ENCODE results near the gene CCDC7. TPM values are rescaled to one million over a fixed set of nuclear protein-coding genes. Genes with fewer than 3 reads are reported as not detected.

Gene CCDC7
- total and polyA plus RNA-seq, 10 of the 15 experiments (the other 5 are each of a cell fraction or from before 2014, with no cell fraction given) = 1.8 to 5.6 (median 3.4) TPM

DNA sequence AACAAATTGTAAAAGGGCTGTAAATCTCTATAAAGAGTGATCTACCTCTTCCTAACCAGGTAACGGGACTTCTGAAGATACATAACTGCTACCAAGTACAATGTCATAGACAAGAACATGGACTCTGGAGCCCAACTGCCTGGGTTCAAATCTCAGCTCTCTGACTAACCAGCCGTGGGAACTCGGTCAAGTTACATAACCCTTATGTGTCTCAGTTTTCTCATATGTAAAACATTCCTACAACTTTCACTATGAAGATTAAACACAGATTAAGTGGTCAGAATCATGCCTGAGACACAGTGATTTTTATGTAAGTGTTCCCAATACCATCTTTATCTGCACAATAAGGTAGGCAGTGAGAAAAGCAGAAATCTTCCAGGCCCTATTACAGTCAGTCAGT lies 459.5 kb downstream of the CCDC7 start (continued):
- TF ChIP-seq CUX1 (IDR thresholded peaks at IDR 0.05; ENCODE audit: insufficient replicate concordance, low read depth, low read length) (no peak), EED (IDR thresholded peaks at IDR 0.05; ENCODE audit: low read depth) (no peak)

- Histone ChIP-seq H3K9ac (ENCODE audit: control insufficient read depth, insufficient read depth, low read length) (no peak overlapping the region), H3K4me2 (ENCODE audit: control insufficient read depth, insufficient read depth) (no peak overlapping the region), H3K4me3 (no peak overlapping the region), H3K4me1 (ENCODE audit: control insufficient read depth, insufficient read depth, low read length) (no peaks in the 10 kb centered on the region), H4K20me1 (ENCODE audit: control insufficient read depth, insufficient read depth) (no peaks in the 10 kb centered on the region), H3K9me3 (replicated peaks; ENCODE audit: control insufficient read depth, insufficient read depth, low read length) (no peaks in the 10 kb centered on the region), H2AFZ (ENCODE audit: control insufficient read depth, low read depth, low read length) (no peak overlapping the region), H3K36me3 (ENCODE audit: control insufficient read depth in 2 of 2, insufficient read depth in 2 of 2, low read length in 1 of 2) (peaks cover 0 to 3% of the 10 kb centered on the region in 2 experiments; a peak in 1 of 4 replicates), H3K27ac (ENCODE audit: control insufficient read depth, insufficient read depth) (no peak overlapping the region), H3K79me2 (ENCODE audit: control insufficient read depth, insufficient read depth, low read length) (no peaks in the 10 kb centered on the region), H3K27me3 (replicated peaks in 1 of 2; ENCODE audit: control insufficient read depth in 2 of 2, insufficient read depth in 2 of 2, low read length in 1 of 2) (no peaks in the 10 kb centered on the region)
- DNase-seq (ENCODE audit: low read depth, low spot score) (no peak), FAIRE-seq (no peak), ATAC-seq (no peak)
- ChIA-PET CTCF (no interaction called here), POLR2A (no interaction called here), SMC1A (ENCODE audit: uncharacterized antibody, unreplicated experiment) (no interaction called here), RAD21 (ENCODE audit: unreplicated experiment) (no interaction called here)
- in situ Hi-C loops (cut with MboI) = no loop called here
- 100% methylated on average over 4 of the region's 4 CpGs for WGBS (ENCODE audit: insufficient coverage, insufficient replicate concordance, low lambda C conversion rate, missing lambda C conversion rate)
- intact Hi-C loops (cut with micrococcal nuclease; ENCODE audit: unreplicated experiment) = no loop called here
- no TSS peak for BruUV-seq (replicated peaks)
- no peak for TF ChIP-seq NFXL1 (IDR thresholded peaks at IDR 0.05; ENCODE audit: borderline replicate concordance)
- no peak for TF ChIP-seq IKZF1 (conservative IDR thresholded peaks at IDR 0.05)
- TF ChIP-seq, protein P1, sequence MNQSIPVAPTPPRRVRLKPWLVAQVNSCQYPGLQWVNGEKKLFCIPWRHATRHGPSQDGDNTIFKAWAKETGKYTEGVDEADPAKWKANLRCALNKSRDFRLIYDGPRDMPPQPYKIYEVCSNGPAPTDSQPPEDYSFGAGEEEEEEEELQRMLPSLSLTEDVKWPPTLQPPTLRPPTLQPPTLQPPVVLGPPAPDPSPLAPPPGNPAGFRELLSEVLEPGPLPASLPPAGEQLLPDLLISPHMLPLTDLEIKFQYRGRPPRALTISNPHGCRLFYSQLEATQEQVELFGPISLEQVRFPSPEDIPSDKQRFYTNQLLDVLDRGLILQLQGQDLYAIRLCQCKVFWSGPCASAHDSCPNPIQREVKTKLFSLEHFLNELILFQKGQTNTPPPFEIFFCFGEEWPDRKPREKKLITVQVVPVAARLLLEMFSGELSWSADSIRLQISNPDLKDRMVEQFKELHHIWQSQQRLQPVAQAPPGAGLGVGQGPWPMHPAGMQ (IDR thresholded peaks at IDR 0.05; ENCODE audit: borderline replicate concordance) = no peak
- no peak for TF ChIP-seq CEBPB (IDR thresholded peaks at IDR 0.05; ENCODE audit: borderline replicate concordance in 1 of 2, low read depth in 2 of 2, low read length in 2 of 2)
- TF ChIP-seq CBX5 (IDR thresholded peaks at IDR 0.05; ENCODE audit: low read depth) = no peak
- TF ChIP-seq NR2F1 (conservative IDR thresholded peaks at IDR 0.05) = no peak
- TF ChIP-seq RBBP5 (conservative IDR thresholded peaks at IDR 0.05) = no peak
- TF ChIP-seq CHD4 (IDR thresholded peaks at IDR 0.05) = no peak
- TF ChIP-seq YY1 (IDR thresholded peaks at IDR 0.05; ENCODE audit: low read depth, low read length) = no peak
Observed at GRCh38 chr10:32906595-32906994, 460.7 kb downstream of the CCDC7 start.
